ENCODE data around the gene VPS13A. TPM values are rescaled to one million over a fixed set of nuclear protein-coding genes. Genes with fewer than 3 reads are reported as not detected.

Gene VPS13A
- polyA plus RNA-seq, 1 donor from 2014 or later: 20.6 TPM

- H3K4me3 ChIP-seq (ENCODE audit: low read length): no peak overlapping the region
- H3K79me2 ChIP-seq (replicated peaks; ENCODE audit: insufficient read depth, low read length): peaks cover 34% of the 10 kb centered on the region
- no peaks in the 10 kb centered on the region for H3K9me2 ChIP-seq (ENCODE audit: insufficient read depth, low read length)
- H3K4me2 ChIP-seq (ENCODE audit: low read length): no peak overlapping the region
- no peak overlapping the region for H3K9ac ChIP-seq (ENCODE audit: low read length)
- no peaks in the 10 kb centered on the region for H4K20me1 ChIP-seq (ENCODE audit: insufficient read depth)
- no peak overlapping the region for H3K27ac ChIP-seq (ENCODE audit: low read length)
- no peaks in the 10 kb centered on the region for H3K27me3 ChIP-seq (ENCODE audit: insufficient read depth, low read depth, low read length)
- H3K36me3 ChIP-seq (ENCODE audit: insufficient read depth, low read length): no peaks in the 10 kb centered on the region
- H3F3A ChIP-seq (ENCODE audit: insufficient read depth, low read length, poor library complexity, severe bottlenecking): no peaks in the 10 kb centered on the region
- H3K9me3 ChIP-seq (ENCODE audit: low read length): no peaks in the 10 kb centered on the region
- no peak for TF ChIP-seq EZH2 (IDR thresholded peaks at IDR 0.05; ENCODE audit: borderline replicate concordance, insufficient read depth, low read length, poor library complexity, severe bottlenecking)
- no peak for TF ChIP-seq EP300 (conservative IDR thresholded peaks at IDR 0.05; ENCODE audit: poor library complexity, severe bottlenecking)
- no peak for TF ChIP-seq REST (IDR thresholded peaks at IDR 0.05; ENCODE audit: borderline replicate concordance)
- no peak for TF ChIP-seq POLR2AphosphoS5 (IDR thresholded peaks at IDR 0.05)
- TF ChIP-seq MXI1 (conservative IDR thresholded peaks at IDR 0.05; ENCODE audit: poor library complexity, severe bottlenecking): no peak
- TF ChIP-seq TAF1 (IDR thresholded peaks at IDR 0.05; ENCODE audit: low read depth): no peak
- no peak for TF ChIP-seq SMC3 (conservative IDR thresholded peaks at IDR 0.05; ENCODE audit: poor library complexity)
- no peak for TF ChIP-seq CTCF (IDR thresholded peaks at IDR 0.05; ENCODE audit: poor library complexity, severe bottlenecking)
- no peak for TF ChIP-seq RAD21 (conservative IDR thresholded peaks at IDR 0.05)
- no peak overlapping the region for H2AFZ ChIP-seq (ENCODE audit: low read depth, low read length)
Measured at GRCh38 chr9:77180056-77180455, 2.7 kb downstream of the VPS13A start.

GRCh38 chr9:77183581-77183980 is 6.2 kb downstream of the VPS13A start:
- TF ChIP-seq REST (IDR thresholded peaks at IDR 0.05; ENCODE audit: borderline replicate concordance) (no peak), MXI1 (conservative IDR thresholded peaks at IDR 0.05; ENCODE audit: poor library complexity, severe bottlenecking) (no peak), RAD21 (conservative IDR thresholded peaks at IDR 0.05) (no peak), POLR2AphosphoS5 (IDR thresholded peaks at IDR 0.05) (no peak), TAF1 (IDR thresholded peaks at IDR 0.05; ENCODE audit: low read depth) (no peak), EP300 (conservative IDR thresholded peaks at IDR 0.05; ENCODE audit: poor library complexity, severe bottlenecking) (no peak), EZH2 (IDR thresholded peaks at IDR 0.05; ENCODE audit: borderline replicate concordance, insufficient read depth, low read length, poor library complexity, severe bottlenecking) (no peak), SMC3 (conservative IDR thresholded peaks at IDR 0.05; ENCODE audit: poor library complexity) (no peak), CTCF (IDR thresholded peaks at IDR 0.05; ENCODE audit: poor library complexity, severe bottlenecking) (no peak)
- Histone ChIP-seq H3K36me3 (ENCODE audit: insufficient read depth, low read length) (no peaks in the 10 kb centered on the region), H3K9ac (ENCODE audit: low read length) (no peak overlapping the region), H3K9me3 (ENCODE audit: low read length) (no peaks in the 10 kb centered on the region), H3K4me3 (ENCODE audit: low read length) (no peak overlapping the region), H3K27ac (ENCODE audit: low read length) (no peak overlapping the region), H2AFZ (ENCODE audit: low read depth, low read length) (no peak overlapping the region), H3K4me2 (ENCODE audit: low read length) (no peak overlapping the region), H3K9me2 (ENCODE audit: insufficient read depth, low read length) (no peaks in the 10 kb centered on the region), H3K79me2 (replicated peaks; ENCODE audit: insufficient read depth, low read length) (peaks cover 41% of the 10 kb centered on the region), H4K20me1 (ENCODE audit: insufficient read depth) (no peaks in the 10 kb centered on the region), H3F3A (ENCODE audit: insufficient read depth, low read length, poor library complexity, severe bottlenecking) (no peaks in the 10 kb centered on the region), H3K27me3 (ENCODE audit: insufficient read depth, low read depth, low read length) (no peaks in the 10 kb centered on the region)

All from neural cell (in vitro differentiated cells).